Measurements from ENCODE around the gene WRAP53.
"Not testable (repeated sequence)": the region's sequence is repeated elsewhere in the genome, so short reads cannot be mapped to it uniquely, and the experiment has no call there.

Gene WRAP53

DNA sequence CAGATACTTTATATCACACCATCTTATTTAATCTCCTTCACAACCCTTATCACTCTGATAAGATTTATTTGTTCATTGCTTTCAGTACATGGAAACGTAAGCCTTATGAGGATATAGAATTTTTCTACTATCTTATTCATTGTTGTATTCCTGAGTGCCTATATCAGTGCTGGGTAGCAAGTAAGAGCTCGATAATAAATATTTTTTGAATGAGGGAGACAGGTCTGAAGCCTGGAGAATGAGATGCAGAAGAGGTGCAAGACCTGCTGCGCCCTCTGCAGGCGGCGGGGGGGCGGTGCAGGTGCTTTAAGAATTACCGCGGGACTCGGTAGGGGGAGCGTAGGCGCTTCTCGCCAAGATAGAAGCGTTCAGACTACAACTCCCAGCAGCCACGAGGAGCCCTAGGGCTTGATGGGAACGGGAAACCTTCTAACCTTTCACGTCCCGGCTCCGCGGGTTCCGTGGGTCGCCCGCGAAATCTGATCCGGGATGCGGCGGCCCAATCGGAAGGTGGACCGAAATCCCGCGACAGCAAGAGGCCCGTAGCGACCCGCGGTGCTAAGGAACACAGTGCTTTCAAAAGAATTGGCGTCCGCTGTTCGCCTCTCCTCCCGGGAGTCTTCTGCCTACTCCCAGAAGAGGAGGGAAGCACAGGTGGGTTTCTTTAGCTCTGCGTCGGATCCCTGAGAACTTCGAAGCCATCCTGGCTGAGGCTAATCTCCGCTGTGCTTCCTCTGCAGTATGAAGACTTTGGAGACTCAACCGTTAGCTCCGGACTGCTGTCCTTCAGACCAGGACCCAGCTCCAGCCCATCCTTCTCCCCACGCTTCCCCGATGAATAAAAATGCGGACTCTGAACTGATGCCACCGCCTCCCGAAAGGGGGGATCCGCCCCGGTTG, at the start of gene WRAP53:
WRAP53 (plus strand) TSS at position 570 of the 900 bp plus-strand sequence; CDS start at position 742, 172 bp downstream.
- DNase-seq (ENCODE audit: low read depth in 1 of 2, low spot score in 1 of 2) = peak; percentile 92 to 93

DNA sequence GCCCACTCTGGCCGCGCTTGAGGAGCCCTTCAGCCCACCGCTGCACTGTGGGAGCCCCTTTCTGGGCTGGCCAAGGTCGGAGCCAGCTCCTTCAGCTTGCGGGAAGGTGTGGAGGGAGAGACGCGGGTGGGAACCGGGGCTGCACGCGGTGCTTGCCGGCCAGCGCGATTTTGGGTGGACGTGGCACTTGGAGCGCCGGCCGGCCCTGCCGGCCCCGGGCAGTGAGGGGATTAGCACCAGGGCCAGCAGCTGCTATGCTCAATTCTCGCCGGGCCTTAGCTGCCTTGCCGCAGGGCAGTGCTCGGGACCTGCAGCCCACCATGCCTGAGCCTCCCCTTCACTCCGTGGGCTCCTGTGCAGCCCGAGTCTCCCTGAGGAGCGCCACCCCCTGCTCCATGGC, 47.5 kb upstream of the WRAP53 start:
- DNase-seq (ENCODE audit: low read depth in 1 of 2, low spot score in 1 of 2) = no peak

DNA sequence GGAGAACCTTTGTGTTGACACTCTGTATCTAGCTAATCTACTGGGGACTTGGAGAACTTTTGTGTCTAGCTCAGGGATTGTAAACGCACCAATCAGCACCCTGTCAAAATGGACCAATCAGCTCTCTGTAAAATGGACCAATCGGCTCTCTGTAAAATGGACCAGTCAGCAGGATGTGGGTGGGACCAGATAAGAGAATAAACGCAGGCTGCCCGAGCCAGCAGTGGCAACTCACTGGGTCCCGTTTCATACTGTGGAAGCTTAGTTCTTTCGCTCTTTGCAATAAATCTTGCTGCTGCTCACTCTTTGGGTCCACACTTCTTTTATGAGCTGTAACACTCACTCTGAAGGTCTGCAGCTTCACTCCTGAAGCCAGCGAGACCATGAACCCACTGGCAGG, 46.6 kb upstream of the WRAP53 start:
- DNase-seq (ENCODE audit: low read depth in 1 of 2, low spot score in 1 of 2) = not testable (repeated sequence)

DNA sequence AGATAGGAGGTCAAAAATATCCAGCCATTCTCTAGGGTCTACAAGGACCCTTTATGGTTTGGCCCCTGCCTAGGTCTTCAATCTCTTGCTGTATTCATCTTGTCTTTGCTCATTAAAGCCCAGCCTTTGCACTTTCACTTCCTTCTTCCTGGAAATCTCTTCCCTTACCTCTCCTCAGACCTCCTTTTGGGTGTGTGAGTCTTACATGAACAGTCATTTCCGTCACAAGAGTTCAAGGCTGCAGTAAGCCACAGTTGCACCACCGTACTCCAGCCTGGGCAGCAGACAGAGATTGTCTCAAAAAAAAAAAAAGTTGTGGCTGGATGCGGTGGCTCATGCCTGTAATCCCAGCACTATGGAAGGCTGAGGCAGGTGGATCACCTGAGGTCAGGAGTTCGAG, 43.5 kb upstream of the WRAP53 start:
- no peak for DNase-seq (ENCODE audit: low read depth in 1 of 2, low spot score in 1 of 2)

DNA sequence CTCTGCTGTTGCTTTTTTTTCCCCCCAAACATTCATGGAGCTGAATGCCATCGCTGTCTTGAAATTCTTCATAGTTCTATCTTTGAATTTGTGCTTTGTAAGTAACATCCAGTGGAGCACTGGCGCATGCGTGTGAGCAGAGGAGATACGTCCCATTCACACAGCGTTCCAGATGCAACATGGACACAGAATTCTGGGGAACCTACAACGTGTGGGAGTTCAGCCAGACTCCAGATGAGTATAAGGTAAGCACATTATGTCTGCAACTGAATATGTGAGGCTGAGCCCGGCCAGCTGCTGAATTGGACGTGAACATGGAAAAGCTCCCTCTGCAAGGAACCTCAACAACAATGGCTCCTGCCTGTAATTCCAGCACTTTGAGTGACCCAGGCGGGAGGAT, 41.8 kb upstream of the WRAP53 start:
- no peak for DNase-seq (ENCODE audit: low read depth in 1 of 2, low spot score in 1 of 2)

DNA sequence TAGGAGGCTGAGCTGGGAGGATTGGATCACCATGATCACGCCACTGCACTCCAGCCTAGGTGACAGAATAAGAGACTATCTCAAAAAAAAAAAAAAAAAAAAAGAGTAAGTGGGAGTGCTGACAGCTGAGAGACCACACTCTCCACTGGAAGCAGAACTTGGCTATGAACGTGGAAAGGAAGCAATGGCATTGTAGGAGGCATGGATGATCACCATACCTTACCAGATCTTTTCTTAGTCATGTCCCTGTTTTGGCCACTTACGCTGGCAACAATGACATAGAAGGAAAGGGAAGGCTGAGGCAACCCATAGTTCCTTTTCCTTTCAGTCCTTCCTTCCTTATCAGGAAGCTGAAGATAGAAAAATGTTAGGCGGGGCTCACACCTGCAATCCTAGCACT, 41.3 kb upstream of the WRAP53 start:
- no peak for DNase-seq (ENCODE audit: low read depth in 1 of 2, low spot score in 1 of 2)

DNA sequence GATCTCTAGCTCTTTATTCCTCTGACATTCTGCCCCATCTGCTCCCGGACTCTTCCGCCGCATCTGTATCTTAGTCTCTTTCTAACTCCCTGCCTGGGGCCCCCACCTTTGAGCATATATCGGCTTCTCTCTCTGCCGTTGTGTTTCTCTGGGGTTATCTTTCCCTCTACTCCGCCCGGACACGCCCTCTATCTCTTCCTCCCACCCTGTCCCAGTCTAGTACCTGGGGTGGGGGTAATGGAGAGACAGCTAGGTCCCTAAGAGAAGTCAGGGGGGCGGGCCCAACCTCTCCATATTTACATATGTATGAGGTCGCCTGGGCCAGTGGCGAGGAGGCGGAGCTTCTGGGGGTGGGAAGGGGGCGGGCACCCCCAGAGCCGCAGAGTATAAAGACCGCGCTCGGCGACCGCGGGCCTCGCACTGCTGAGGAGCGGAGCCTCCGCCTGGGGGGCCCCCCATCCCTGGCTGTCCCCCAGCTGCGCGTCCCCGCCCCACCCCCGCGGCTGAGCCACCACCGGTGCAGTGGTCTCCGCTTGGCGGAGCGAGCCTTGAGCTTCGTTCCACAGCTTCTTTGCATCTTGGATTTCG, 37.7 kb upstream of the WRAP53 start, which contains the start of gene ATP1B2:
ATP1B2 (plus strand) TSS at position 418 of the 588 bp plus-strand sequence. CDS start 593 bp downstream, outside the sequence.
- peak; percentile 30 to 56 for DNase-seq (ENCODE audit: low read depth in 1 of 2, low spot score in 1 of 2)

DNA sequence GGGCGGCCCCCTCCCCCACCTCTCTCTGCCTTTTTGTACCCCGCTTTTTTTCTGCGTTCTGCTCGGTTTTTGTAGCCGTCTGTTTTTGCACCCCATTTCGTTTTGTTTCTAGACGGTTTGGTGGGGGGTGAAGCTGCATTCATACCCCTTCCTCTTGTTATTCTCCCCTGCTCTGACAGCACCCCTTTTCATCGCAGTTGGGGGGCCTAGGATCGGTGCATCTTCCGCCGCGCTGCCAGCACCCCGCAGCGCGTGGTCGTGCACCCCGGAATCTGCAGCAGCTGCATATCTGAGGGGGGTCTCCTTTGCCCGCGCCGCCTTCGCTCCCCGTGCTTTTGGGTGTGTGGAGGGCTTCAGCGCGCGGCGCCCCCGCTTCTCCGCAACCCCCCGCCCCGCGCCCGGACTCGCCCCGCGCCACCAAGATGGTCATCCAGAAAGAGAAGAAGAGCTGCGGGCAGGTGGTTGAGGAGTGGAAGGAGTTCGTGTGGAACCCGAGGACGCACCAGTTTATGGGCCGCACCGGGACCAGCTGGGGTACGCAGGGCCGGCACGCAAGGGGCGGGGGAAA, 37.1 kb upstream of the WRAP53 start:
- DNase-seq (ENCODE audit: low read depth in 1 of 2, low spot score in 1 of 2) = no peak

DNA sequence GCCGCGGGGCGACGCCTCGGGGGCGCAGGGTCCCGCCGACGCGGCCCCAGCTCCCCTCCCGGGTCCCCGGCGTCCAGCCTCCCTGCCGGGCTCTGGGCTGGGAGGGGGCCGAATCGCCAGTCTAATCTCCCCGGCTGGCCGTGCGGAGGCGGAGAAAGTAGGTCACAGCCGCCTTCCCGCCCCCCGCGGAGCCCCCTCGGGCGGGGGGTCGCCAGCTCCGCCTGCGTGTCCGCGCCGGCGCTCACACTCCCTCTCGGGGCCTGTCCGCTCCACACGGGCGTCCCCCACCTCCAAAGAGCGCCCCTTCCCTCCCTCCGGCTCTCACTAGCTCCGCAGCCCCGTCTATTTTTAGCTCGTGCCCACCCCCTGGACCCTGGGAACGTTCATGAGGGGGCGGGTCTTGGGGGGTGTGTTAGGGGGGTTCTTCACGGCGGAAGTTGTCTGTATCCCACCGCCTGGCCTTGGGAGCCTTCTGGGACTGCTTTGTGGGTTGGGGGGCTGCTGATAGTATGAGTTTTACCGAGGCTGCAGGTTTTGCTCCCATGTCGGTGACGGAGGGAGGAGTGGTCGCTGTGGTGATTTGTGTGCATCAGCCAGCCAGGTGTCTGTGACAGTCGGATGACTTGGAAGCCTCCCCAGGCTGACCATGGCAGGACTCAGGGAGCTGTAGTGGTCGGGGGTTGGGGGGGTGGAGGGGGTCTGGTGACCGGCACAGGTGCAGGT, 36.5 kb upstream of the WRAP53 start:
- no peak for DNase-seq (ENCODE audit: low read depth in 1 of 2, low spot score in 1 of 2)

DNA sequence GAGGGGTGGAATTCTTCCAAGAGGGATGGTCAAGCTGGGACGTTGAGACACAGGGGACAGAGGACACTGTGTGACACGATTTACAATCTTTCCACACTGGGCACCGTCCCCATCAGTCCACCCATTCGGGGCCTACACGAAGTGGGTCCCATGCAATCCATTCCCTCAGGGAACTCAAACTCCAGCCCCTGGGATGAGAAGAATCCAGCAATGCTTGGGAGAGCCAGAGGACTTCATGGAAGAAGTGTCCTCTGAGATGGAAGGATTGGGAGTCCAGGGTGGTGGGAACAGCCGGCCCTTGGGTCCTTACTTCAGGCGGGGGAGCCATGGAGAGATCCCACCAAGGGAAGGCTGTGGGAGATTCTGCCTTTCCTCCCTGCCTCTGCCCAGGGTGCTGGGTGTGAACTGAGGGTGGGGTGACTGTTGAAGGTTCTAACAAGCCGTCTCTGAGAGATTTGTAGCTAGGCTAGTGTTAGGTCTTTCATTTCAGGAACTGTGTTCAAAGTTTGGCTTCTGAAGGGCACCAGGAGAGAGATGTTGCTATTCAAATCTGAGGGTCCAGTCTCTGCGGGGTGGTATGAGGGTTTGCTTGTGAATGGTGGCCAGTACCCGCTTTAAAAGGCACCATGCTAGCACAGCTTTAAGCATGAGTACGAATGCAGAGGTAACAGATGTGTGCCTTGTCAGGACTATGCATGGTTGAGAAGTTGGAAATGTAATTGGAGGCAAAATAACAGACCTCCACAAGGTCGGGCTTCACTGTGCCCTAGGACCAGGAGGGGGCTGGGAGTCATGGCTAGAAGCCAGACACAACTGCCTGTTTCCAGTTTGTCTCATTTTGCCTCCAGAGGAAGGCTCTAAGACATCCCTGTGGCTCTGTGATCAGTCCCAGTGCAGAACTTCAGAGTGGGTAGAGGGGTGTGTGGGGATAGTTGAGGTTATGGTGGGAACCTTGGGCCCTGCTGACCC, 35.6 kb upstream of the WRAP53 start:
- DNase-seq (ENCODE audit: low read depth in 1 of 2, low spot score in 1 of 2) = no peak

DNA sequence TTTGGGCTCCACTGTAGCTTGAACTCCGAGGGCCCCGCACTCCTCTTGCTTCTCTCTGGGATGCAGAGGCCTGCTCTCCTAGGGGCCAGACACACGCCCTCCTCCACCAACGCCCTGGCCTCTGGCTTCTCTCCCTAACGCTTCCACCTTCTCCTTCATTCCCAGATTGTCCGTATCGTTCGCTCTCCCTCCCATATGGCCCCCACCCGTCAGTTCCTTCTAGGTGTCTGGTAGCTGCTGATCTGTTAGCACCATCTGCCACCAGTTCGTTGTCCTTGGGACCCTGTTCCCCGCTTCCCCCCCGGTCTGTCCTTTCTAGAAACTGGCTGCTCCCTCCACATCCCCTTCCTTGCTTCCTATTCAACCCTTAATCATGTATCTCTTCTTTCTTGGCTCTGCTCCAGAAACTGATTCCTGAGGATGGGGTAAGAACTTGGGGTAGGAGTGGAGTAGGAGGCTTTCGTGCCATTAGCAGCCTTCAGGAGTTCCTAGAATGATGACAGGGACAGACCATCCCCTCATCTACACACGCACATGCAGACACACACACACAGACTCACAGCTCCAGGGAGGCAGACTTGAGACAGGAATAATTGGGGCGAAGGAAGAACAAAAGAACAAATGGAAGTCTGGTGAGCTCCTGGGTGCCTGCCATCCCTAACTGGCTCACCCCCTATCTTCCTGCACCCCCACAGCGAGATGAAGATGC, 33.3 kb upstream of the WRAP53 start:
- no peak for DNase-seq (ENCODE audit: low read depth in 1 of 2, low spot score in 1 of 2)

DNA sequence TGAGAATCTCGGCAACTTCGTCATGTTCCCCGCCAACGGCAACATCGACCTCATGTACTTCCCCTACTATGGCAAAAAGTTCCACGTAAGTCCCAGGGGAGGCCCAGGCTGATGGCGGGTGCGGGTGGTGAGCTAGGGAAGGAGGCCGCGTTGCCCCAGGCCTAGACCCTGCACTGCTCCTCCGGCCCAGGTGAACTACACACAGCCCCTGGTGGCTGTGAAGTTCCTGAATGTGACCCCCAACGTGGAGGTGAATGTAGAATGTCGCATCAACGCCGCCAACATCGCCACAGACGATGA, 32.8 kb upstream of the WRAP53 start:
- no peak for DNase-seq (ENCODE audit: low read depth in 1 of 2, low spot score in 1 of 2)

DNA sequence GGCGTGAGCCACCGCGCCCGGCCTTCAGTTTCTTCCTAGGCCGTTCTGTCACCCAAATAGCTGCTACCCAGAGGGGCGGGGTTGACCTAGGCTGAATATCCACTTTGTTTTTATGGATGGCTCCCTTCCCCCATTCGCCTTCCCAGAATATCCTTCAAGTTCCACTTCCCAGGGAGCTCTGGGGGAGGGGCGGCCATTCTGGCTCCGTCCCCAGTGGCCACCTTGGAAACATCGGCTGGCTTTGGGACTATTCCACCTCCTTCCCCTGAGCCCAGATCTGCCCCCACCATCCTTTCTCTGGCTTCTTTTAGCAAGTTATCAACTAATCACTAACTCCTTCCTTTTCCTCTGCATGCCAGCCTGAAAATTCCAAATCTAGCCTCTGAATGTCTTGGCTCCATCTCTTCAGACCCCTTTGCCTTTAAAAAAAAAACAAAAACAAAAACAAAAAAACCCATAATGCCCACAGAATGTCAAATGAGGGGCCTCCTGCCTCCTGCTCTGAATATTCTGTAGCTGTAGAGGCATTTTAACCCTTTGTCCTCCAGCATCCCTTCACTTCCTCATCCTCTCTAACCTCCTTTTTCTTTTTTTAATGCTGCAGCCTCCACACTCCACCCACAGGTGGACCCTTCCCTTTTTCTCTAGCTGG, 31.2 kb upstream of the WRAP53 start:
- no peak for DNase-seq (ENCODE audit: low read depth in 1 of 2, low spot score in 1 of 2)

DNA sequence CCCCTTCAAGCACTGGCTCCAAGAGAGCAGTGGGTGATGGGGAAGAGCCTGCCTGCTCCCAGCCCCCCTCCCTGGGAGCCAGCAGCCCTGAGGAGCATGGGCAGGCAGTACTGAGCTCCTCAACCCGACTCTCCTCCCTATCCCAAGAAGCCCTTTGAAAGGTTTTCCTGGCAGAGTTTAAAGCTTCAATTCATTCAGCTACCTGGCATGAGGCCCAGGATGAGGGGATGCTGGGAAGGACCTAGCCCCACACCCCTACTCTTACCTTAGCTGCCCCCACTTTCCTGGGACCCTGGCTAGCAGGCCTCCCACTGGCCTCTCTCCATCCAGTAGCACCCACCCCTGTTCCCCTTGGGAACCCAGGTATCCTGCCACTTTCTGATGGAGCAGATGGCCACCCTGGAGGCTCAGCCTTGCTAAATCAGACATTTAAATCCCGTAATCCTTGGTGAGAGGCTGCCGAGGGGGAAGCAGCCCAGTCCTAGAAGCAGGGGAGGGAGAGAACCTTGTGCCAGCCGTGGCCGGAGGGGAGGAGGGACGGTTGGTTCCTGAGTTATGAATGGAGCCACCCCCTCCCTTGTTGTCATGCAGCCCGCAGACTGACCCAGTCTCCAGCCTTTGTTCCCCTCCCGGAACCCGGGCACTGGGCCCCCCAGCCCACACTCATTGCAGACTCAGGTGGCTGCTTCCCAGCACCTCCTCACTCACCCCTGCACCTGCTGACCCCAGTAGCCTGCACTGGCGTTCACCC, 20.4 kb upstream of the WRAP53 start:
- no peak for DNase-seq (ENCODE audit: low read depth in 1 of 2, low spot score in 1 of 2)

DNA sequence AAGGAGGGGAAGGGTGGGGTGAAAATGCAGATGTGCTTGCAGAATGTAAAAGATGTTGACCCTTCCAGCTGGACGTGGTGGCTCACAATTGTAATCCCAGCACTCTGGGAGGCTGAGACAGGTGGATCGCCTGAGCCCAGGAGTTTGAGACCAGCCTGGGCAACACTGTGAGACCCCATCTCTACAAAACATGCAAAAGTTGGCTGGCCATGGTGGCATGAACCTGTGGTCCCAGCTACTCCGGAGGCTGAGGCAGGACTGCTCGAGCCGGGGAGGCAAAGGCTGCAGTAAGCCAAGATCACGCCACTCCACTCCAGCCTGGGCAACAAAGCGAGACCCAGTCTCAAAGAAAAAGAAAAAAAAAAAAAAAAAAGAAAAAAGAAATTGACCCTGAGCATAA, 19.8 kb upstream of the WRAP53 start:
- no peak for DNase-seq (ENCODE audit: low read depth in 1 of 2, low spot score in 1 of 2)

DNA sequence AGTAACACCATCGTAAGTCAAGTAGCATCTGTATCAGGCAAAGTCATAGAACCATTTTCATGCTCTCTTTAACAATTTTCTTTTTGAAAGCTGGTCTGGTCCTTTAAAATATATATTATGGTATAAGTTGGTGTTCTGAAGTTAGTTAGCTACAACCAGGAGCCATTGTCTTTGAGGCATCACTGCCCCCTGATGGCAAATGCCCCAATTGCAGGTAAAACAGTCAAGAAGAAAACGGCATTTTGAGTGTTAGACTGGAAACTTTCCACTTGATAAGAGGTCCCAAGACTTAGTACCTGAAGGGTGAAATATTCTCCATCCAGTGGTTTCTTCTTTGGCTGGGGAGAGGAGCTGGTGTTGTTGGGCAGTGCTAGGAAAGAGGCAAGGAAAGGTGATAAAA, 15.0 kb upstream of the WRAP53 start:
- no peak for DNase-seq (ENCODE audit: low read depth in 1 of 2, low spot score in 1 of 2)

DNA sequence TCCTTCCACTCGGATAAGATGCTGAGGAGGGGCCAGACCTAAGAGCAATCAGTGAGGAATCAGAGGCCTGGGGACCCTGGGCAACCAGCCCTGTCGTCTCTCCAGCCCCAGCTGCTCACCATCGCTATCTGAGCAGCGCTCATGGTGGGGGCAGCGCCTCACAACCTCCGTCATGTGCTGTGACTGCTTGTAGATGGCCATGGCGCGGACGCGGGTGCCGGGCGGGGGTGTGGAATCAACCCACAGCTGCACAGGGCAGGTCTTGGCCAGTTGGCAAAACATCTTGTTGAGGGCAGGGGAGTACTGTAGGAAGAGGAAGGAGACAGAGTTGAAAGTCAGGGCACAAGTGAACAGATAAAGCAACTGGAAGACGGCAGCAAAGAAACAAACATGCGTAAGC, 13.3 kb upstream of the WRAP53 start:
- no peak for DNase-seq (ENCODE audit: low read depth in 1 of 2, low spot score in 1 of 2)

DNA sequence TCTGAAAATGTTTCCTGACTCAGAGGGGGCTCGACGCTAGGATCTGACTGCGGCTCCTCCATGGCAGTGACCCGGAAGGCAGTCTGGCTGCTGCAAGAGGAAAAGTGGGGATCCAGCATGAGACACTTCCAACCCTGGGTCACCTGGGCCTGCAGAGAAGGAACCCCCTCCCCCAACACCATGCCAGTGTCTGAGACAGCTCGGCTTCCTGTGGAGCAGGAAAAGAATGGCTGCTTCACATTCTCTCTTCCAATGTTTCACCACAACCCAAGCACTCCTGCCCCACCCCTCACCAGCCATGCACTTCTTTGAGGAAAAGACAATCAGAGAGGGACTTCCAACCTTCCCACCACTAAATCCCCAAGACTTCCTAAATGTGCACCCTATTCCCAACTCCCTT, 11.7 kb upstream of the WRAP53 start:
- no peak for DNase-seq (ENCODE audit: low read depth in 1 of 2, low spot score in 1 of 2)
